ENCODE measurements around the gene ZNF324.
A peak's percentile ranks its signal among the peaks of the same experiment; 100 is the strongest.
"Not testable (repeated sequence)": the region's sequence is repeated elsewhere in the genome, so short reads cannot be mapped to it uniquely, and the experiment has no call there.

The ZNF324 gene

GRCh38 chr19:58466760-58467589 lies at the start of gene ZNF324:
TSS of gene ZNF324 (plus strand) at chr19:58467080. CDS start at chr19:58469186, 2,106 bp downstream.
- DNase-seq: peak; percentile 93

GRCh38 chr19:58428617-58429016 lies 38.3 kb upstream of the ZNF324 start:
- DNase-seq: no peak

GRCh38 chr19:58429745-58430144 lies 37.1 kb upstream of the ZNF324 start:
- DNase-seq: no peak

- no peak for DNase-seq
These were observed 32.7 kb upstream of the ZNF324 start for GRCh38 chr19:58434217-58434616.

GRCh38 chr19:58439576-58440554 lies 27.0 kb upstream of the ZNF324 start, which contains the start of gene ZNF132:
TSS of gene ZNF132 (minus strand) at chr19:58440153. CDS start at chr19:58439821, 332 bp downstream.
- DNase-seq: peak; percentile 99

- no peak for DNase-seq
These were observed 26.3 kb upstream of the ZNF324 start for GRCh38 chr19:58440556-58440955.

- DNase-seq: not testable (repeated sequence)
These were observed 23.9 kb upstream of the ZNF324 start for GRCh38 chr19:58442986-58443385.

- DNase-seq: not testable (repeated sequence)
These were observed 18.0 kb upstream of the ZNF324 start for GRCh38 chr19:58448860-58449259.

GRCh38 chr19:58449980-58450379 lies 16.9 kb upstream of the ZNF324 start:
- not testable (repeated sequence) for DNase-seq

GRCh38 chr19:58450856-58451357 lies 16.0 kb upstream of the ZNF324 start:
- no peak for DNase-seq

GRCh38 chr19:58451358-58452101 lies 15.3 kb upstream of the ZNF324 start, which contains the start of gene ZNF324B:
TSS of gene ZNF324B (plus strand) at chr19:58451622. CDS start at chr19:58453702, 2,080 bp downstream.
- peak; percentile 93 for DNase-seq

- no peak for DNase-seq
These were observed 13.1 kb upstream of the ZNF324 start for GRCh38 chr19:58453743-58454142.

GRCh38 chr19:58455306-58455705 lies 11.6 kb upstream of the ZNF324 start:
- no peak for DNase-seq

- DNase-seq: no peak
These were observed 10.8 kb upstream of the ZNF324 start for GRCh38 chr19:58456111-58456510.

- no peak for DNase-seq
These were observed 6.8 kb upstream of the ZNF324 start for GRCh38 chr19:58460039-58460438.

GRCh38 chr19:58466089-58466759 lies 656 bp upstream of the ZNF324 start:
- no peak for DNase-seq

GRCh38 chr19:58468216-58468839 lies 1.4 kb downstream of the ZNF324 start:
- DNase-seq: no peak

GRCh38 chr19:58469241-58470013 lies 2.5 kb downstream of the ZNF324 start:
- no peak for DNase-seq

GRCh38 chr19:58470837-58471543 lies 4.1 kb downstream of the ZNF324 start:
- not testable (repeated sequence) for DNase-seq

GRCh38 chr19:58471736-58472135 lies 4.9 kb downstream of the ZNF324 start:
- DNase-seq: no peak
